Left ventricle myocardium superior (tissue), 1 donor: ENCODE measurements around the gene ARPIN. TPM values are rescaled to one million over a fixed set of nuclear protein-coding genes. Genes with fewer than 3 reads are reported as not detected.
"Not testable (repeated sequence)": the region's sequence is repeated elsewhere in the genome, so short reads cannot be mapped to it uniquely, and the experiment has no call there.

ENCODE experiments used
- ATAC-seq: fragments of 200-7000 bp; cut with Tn5 transposase; one replicate; pipeline ENCODE4 v1.9.1; 2020; ENCODE audit warnings: mild to moderate bottlenecking, moderate library complexity
- DNase-seq: peaks from one replicate; pipeline ENCODE4 v3.0.0-alpha.2; 2020
- intact Hi-C: fragments of 100-400 bp; cut with micrococcal nuclease; formaldehyde crosslinking; loops from one replicate; pipeline ENCODE4 v1.11.0; 2022
- total RNA-seq: library from RNA; stranded (reverse); fragmentation: NEBNext Ultra II Directional; extraction: Animal tissue kit (Norgen Biotek cat#: 25700); gene quantifications from one replicate; pipeline ENCODE4 v1.2.1, GENCODE V29; 2021
- donor health status: DM: no; HTN: yes; CAD: no; lungs with severe emphysema.

The ARPIN gene
- total RNA-seq, 1 donor from 2014 or later = 11.3 TPM

GRCh38 chr15:89888214-89888804, 24.4 kb downstream of the ARPIN start:
- DNase-seq = no peak
- ATAC-seq = no peak
- intact Hi-C loops = no loop called here

- DNase-seq = no peak
- ATAC-seq = no peak
- intact Hi-C loops = no loop called here
Observed at GRCh38 chr15:89885611-89886010, 27.1 kb downstream of the ARPIN start.

- ATAC-seq, DNase-seq, intact Hi-C loops: not testable (repeated sequence)
Observed at GRCh38 chr15:89885179-89885578, 27.6 kb downstream of the ARPIN start.

- intact Hi-C loops = no loop called here
- DNase-seq = no peak
- no peak for ATAC-seq
Observed at GRCh38 chr15:89883518-89883917, 29.2 kb downstream of the ARPIN start.

- intact Hi-C loops = no loop called here
- ATAC-seq = no peak
- DNase-seq = no peak
Observed at GRCh38 chr15:89880727-89881126, 32.0 kb downstream of the ARPIN start.

GRCh38 chr15:89878323-89878722, 34.4 kb downstream of the ARPIN start:
- no peak for DNase-seq
- intact Hi-C loops = no loop called here
- ATAC-seq = no peak

GRCh38 chr15:89877083-89877425, 35.7 kb downstream of the ARPIN start:
- DNase-seq (no peak), ATAC-seq (no peak)
- intact Hi-C loops = no loop called here

- intact Hi-C loops = no loop called here
- ATAC-seq (no peak), DNase-seq (no peak)
Observed at GRCh38 chr15:89876396-89877082, 36.2 kb downstream of the ARPIN start.

GRCh38 chr15:89875741-89876140, 37.0 kb downstream of the ARPIN start:
- no peak for DNase-seq
- ATAC-seq = no peak
- intact Hi-C loops = loop anchor here (2.0 kb wide), 1 partner anchor 115 kb away; no protein-coding TSS in a partner anchor

- intact Hi-C loops = loop anchor here (2.0 kb wide), 1 partner anchor 114 kb away; no protein-coding TSS in a partner anchor
- ATAC-seq = peak; percentile 93
- DNase-seq = peak; percentile 91
Observed at GRCh38 chr15:89874926-89875564, 37.7 kb downstream of the ARPIN start.

- intact Hi-C loops = no loop called here
- ATAC-seq = no peak
- no peak for DNase-seq
Observed at GRCh38 chr15:89870688-89871288, 42.0 kb downstream of the ARPIN start.

- DNase-seq = no peak
- intact Hi-C loops = no loop called here
- ATAC-seq = no peak
Observed at GRCh38 chr15:89870006-89870405, 42.7 kb downstream of the ARPIN start.

- ATAC-seq, intact Hi-C loops, DNase-seq: not testable (repeated sequence)
Observed at GRCh38 chr15:89869490-89869889, 43.3 kb downstream of the ARPIN start.

- DNase-seq (no peak), ATAC-seq (no peak)
- intact Hi-C loops = no loop called here
Observed at GRCh38 chr15:89864958-89865739, 47.6 kb downstream of the ARPIN start.

GRCh38 chr15:89863918-89864317, 48.8 kb downstream of the ARPIN start:
- no peak for ATAC-seq
- DNase-seq = no peak
- intact Hi-C loops = no loop called here

GRCh38 chr15:89860891-89861290, 51.9 kb downstream of the ARPIN start:
- DNase-seq (no peak), ATAC-seq (no peak)
- intact Hi-C loops = no loop called here

- ATAC-seq (no peak), DNase-seq (no peak)
- intact Hi-C loops = no loop called here
Observed at GRCh38 chr15:89860431-89860830, 52.3 kb downstream of the ARPIN start.

- no peak for ATAC-seq
- no peak for DNase-seq
- intact Hi-C loops = no loop called here
Observed at GRCh38 chr15:89858661-89859458, 53.9 kb downstream of the ARPIN start.

- no peak for ATAC-seq
- intact Hi-C loops = no loop called here
- DNase-seq = no peak
Observed at GRCh38 chr15:89857673-89858072, 55.1 kb downstream of the ARPIN start.
